ENCODE data around the gene MSH3.
"Not testable (repeated sequence)": the region's sequence is repeated elsewhere in the genome, so short reads cannot be mapped to it uniquely, and the experiment has no call there.

Gene MSH3

GRCh38 chr5:80789319-80790016, 135.0 kb downstream of the MSH3 start:
- DNase-seq; H3K27ac Mint-ChIP-seq; H3K27me3 Mint-ChIP-seq; H3K36me3 Mint-ChIP-seq; H3K4me1 Mint-ChIP-seq; H3K9me3 Mint-ChIP-seq; ATAC-seq (replicated peaks); H3K4me3 Mint-ChIP-seq: not testable (repeated sequence)

- DNase-seq (no peak), ATAC-seq (replicated peaks) (no peak)
- Mint-ChIP-seq H3K9me3 (no peaks in the 10 kb centered on the region), H3K27ac (no peak overlapping the region), H3K36me3 (peaks cover 6 to 10% of the 10 kb centered on the region in 2 donors), H3K27me3 (no peaks in the 10 kb centered on the region), H3K4me3 (no peak overlapping the region), H3K4me1 (no peaks in the 10 kb centered on the region)
These were observed 136.2 kb downstream of the MSH3 start for GRCh38 chr5:80790698-80791097.

GRCh38 chr5:80793354-80793753, 138.9 kb downstream of the MSH3 start:
- peaks cover 6 to 8% of the 10 kb centered on the region in 2 donors for H3K4me1 Mint-ChIP-seq
- H3K4me3 Mint-ChIP-seq, result no peak overlapping the region
- ATAC-seq (replicated peaks) (peak in 1 of 2 donors; percentile 20), DNase-seq (no peak)
- H3K9me3 Mint-ChIP-seq, result no peaks in the 10 kb centered on the region
- H3K27me3 Mint-ChIP-seq, result no peaks in the 10 kb centered on the region
- H3K27ac Mint-ChIP-seq, result no peak overlapping the region
- peaks cover 13 to 18% of the 10 kb centered on the region in 2 donors for H3K36me3 Mint-ChIP-seq

GRCh38 chr5:80796846-80797245, 142.4 kb downstream of the MSH3 start:
- peaks cover 14 to 30% of the 10 kb centered on the region in 2 donors for H3K36me3 Mint-ChIP-seq
- H3K27ac Mint-ChIP-seq, result no peak overlapping the region

GRCh38 chr5:80797428-80798024, 143.1 kb downstream of the MSH3 start:
- no peak for DNase-seq
- no peaks in the 10 kb centered on the region for H3K27me3 Mint-ChIP-seq
- peaks cover 6 to 8% of the 10 kb centered on the region in 2 donors for H3K4me1 Mint-ChIP-seq
- peaks cover 16 to 34% of the 10 kb centered on the region in 2 donors for H3K36me3 Mint-ChIP-seq
- H3K27ac Mint-ChIP-seq, result no peak overlapping the region
- H3K9me3 Mint-ChIP-seq, result no peaks in the 10 kb centered on the region
- ATAC-seq (replicated peaks), result peak; percentile 90 to 95
- H3K4me3 Mint-ChIP-seq, result no peak overlapping the region

More at GRCh38 chr5:80796846-80797245, 142.4 kb downstream of the MSH3 start:
- no peak for ATAC-seq (replicated peaks)
- H3K4me1 Mint-ChIP-seq, result peaks cover 6 to 8% of the 10 kb centered on the region in 2 donors
- DNase-seq, result no peak
- H3K27me3 Mint-ChIP-seq, result no peaks in the 10 kb centered on the region
- no peaks in the 10 kb centered on the region for H3K9me3 Mint-ChIP-seq
- H3K4me3 Mint-ChIP-seq, result no peak overlapping the region

- peaks cover 23 to 40% of the 10 kb centered on the region in 2 donors for H3K36me3 Mint-ChIP-seq
- DNase-seq (no peak), ATAC-seq (replicated peaks) (no peak)
- no peak overlapping the region for H3K4me3 Mint-ChIP-seq
- H3K9me3 Mint-ChIP-seq, result no peaks in the 10 kb centered on the region
- H3K27ac Mint-ChIP-seq, result no peak overlapping the region
- peaks cover 6 to 8% of the 10 kb centered on the region in 2 donors for H3K4me1 Mint-ChIP-seq
- H3K27me3 Mint-ChIP-seq, result no peaks in the 10 kb centered on the region
These were observed 143.7 kb downstream of the MSH3 start for GRCh38 chr5:80798166-80798565.

GRCh38 chr5:80798633-80799032, 144.2 kb downstream of the MSH3 start:
- Mint-ChIP-seq H3K36me3 (peaks cover 28 to 45% of the 10 kb centered on the region in 2 donors), H3K27ac (no peak overlapping the region), H3K4me1 (peaks cover 6 to 8% of the 10 kb centered on the region in 2 donors), H3K27me3 (no peaks in the 10 kb centered on the region), H3K4me3 (no peak overlapping the region), H3K9me3 (no peaks in the 10 kb centered on the region)
- DNase-seq, result no peak
- ATAC-seq (replicated peaks), result no peak

- peaks cover 30 to 47% of the 10 kb centered on the region in 2 donors for H3K36me3 Mint-ChIP-seq
- H3K27ac Mint-ChIP-seq, result no peak overlapping the region
- H3K27me3 Mint-ChIP-seq, result no peaks in the 10 kb centered on the region
- H3K9me3 Mint-ChIP-seq, result no peaks in the 10 kb centered on the region
- DNase-seq, result no peak
- H3K4me3 Mint-ChIP-seq, result no peak overlapping the region
- ATAC-seq (replicated peaks), result no peak
- H3K4me1 Mint-ChIP-seq, result peaks cover 6 to 8% of the 10 kb centered on the region in 2 donors
These were observed 144.6 kb downstream of the MSH3 start for GRCh38 chr5:80799041-80799440.

GRCh38 chr5:80799573-80799972, 145.1 kb downstream of the MSH3 start:
- no peak overlapping the region for H3K4me3 Mint-ChIP-seq
- DNase-seq, result no peak
- H3K4me1 Mint-ChIP-seq, result peaks cover 6 to 8% of the 10 kb centered on the region in 2 donors
- no peak overlapping the region for H3K27ac Mint-ChIP-seq
- H3K36me3 Mint-ChIP-seq, result peaks cover 35 to 53% of the 10 kb centered on the region in 2 donors
- ATAC-seq (replicated peaks), result no peak
- no peaks in the 10 kb centered on the region for H3K27me3 Mint-ChIP-seq
- H3K9me3 Mint-ChIP-seq, result no peaks in the 10 kb centered on the region

- H3K36me3 Mint-ChIP-seq, result peaks cover 34 to 54% of the 10 kb centered on the region in 2 donors
- no peaks in the 10 kb centered on the region for H3K27me3 Mint-ChIP-seq
- no peak overlapping the region for H3K4me3 Mint-ChIP-seq
- peak overlapping the region; percentile 72 for H3K27ac Mint-ChIP-seq
- no peak for ATAC-seq (replicated peaks)
- DNase-seq, result no peak
- H3K9me3 Mint-ChIP-seq, result no peaks in the 10 kb centered on the region
- H3K4me1 Mint-ChIP-seq, result no peaks in the 10 kb centered on the region
These were observed 149.9 kb downstream of the MSH3 start for GRCh38 chr5:80804332-80804731.

GRCh38 chr5:80805038-80805437, 150.6 kb downstream of the MSH3 start:
- no peak for DNase-seq
- no peaks in the 10 kb centered on the region for H3K4me1 Mint-ChIP-seq
- H3K4me3 Mint-ChIP-seq, result no peak overlapping the region
- no peaks in the 10 kb centered on the region for H3K27me3 Mint-ChIP-seq
- ATAC-seq (replicated peaks), result no peak
- H3K36me3 Mint-ChIP-seq, result peaks cover 37 to 57% of the 10 kb centered on the region in 2 donors
- no peak overlapping the region for H3K27ac Mint-ChIP-seq
- no peaks in the 10 kb centered on the region for H3K9me3 Mint-ChIP-seq

GRCh38 chr5:80806929-80807328, 152.5 kb downstream of the MSH3 start:
- ATAC-seq (replicated peaks), result no peak
- peaks cover 30 to 51% of the 10 kb centered on the region in 2 donors for H3K36me3 Mint-ChIP-seq
- no peak overlapping the region for H3K4me3 Mint-ChIP-seq
- no peak for DNase-seq
- H3K27ac Mint-ChIP-seq, result no peak overlapping the region
- no peaks in the 10 kb centered on the region for H3K4me1 Mint-ChIP-seq
- no peaks in the 10 kb centered on the region for H3K27me3 Mint-ChIP-seq
- no peaks in the 10 kb centered on the region for H3K9me3 Mint-ChIP-seq

- Mint-ChIP-seq H3K27me3 (no peaks in the 10 kb centered on the region), H3K27ac (no peak overlapping the region), H3K4me3 (no peak overlapping the region), H3K4me1 (no peaks in the 10 kb centered on the region), H3K9me3 (no peaks in the 10 kb centered on the region), H3K36me3 (peaks cover 15 to 37% of the 10 kb centered on the region in 2 donors)
- no peak for DNase-seq
- ATAC-seq (replicated peaks), result no peak
These were observed 155.0 kb downstream of the MSH3 start for GRCh38 chr5:80809451-80809850.

GRCh38 chr5:80810425-80810824, 156.0 kb downstream of the MSH3 start:
- peaks cover 16 to 37% of the 10 kb centered on the region in 2 donors for H3K36me3 Mint-ChIP-seq
- H3K27ac Mint-ChIP-seq, result no peak overlapping the region
- no peaks in the 10 kb centered on the region for H3K27me3 Mint-ChIP-seq
- H3K4me3 Mint-ChIP-seq, result no peak overlapping the region
- DNase-seq (no peak), ATAC-seq (replicated peaks) (no peak)
- no peaks in the 10 kb centered on the region for H3K4me1 Mint-ChIP-seq
- H3K9me3 Mint-ChIP-seq, result no peaks in the 10 kb centered on the region

- no peak for DNase-seq
- Mint-ChIP-seq H3K27ac (no peak overlapping the region), H3K36me3 (peaks cover 25 to 45% of the 10 kb centered on the region in 2 donors), H3K9me3 (peaks cover 0 to 5% of the 10 kb centered on the region in 2 donors), H3K27me3 (no peaks in the 10 kb centered on the region), H3K4me1 (no peaks in the 10 kb centered on the region), H3K4me3 (no peak overlapping the region)
- no peak for ATAC-seq (replicated peaks)
These were observed 162.1 kb downstream of the MSH3 start for GRCh38 chr5:80816590-80816989.
